Measurements from ENCODE around the gene NT5M. TPM values are rescaled to one million over a fixed set of nuclear protein-coding genes. Genes with fewer than 3 reads are reported as not detected.

The NT5M gene
- total RNA-seq, 1 donor from 2014 or later: 4.0 TPM

DNA sequence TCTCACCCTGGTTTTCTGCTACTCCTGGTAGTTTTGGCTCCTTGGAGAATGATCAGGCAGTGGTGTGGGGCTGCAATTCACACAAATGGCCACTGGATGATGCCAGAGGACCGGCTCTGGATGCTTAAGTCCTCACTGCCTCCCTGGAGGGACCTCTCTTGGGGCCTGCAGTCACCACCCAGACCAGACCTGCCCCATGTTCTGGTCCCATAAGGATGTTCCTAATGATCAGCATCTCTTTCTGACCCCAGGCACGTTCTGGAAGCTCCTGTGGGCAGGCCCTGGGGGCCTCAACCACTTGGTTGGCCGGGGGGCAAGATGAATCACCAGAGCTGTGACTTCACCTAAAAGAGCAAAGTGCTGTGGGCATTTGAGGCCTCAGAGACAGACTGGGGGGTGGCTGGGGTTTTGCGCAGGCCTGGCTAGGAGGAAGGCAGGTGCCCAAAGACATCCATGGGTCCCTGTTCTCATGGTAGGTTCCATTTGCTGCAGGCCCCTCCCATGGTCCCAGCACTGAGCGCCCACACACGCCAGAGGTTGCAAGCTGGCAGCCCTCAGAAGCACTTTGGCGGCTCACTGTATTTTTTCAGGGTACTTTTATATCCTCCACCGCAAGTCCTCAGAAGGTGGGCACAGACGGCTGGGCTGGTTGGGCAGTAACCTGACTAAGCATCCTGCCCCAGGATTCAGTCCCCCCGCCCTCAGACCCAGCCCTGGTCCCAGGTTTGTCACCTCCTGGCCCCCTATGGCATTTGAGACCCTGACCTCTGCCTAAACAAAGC lies 53.2 kb downstream of the NT5M start:
- Mint-ChIP-seq H3K27me3 (ENCODE audit: low read depth) (peaks cover 5% of the 10 kb centered on the region), H3K4me1 (ENCODE audit: low read depth) (peaks cover 5% of the 10 kb centered on the region), H3K36me3 (ENCODE audit: low read depth) (peaks cover 4% of the 10 kb centered on the region), H3K9me3 (ENCODE audit: low read depth) (peaks cover 19% of the 10 kb centered on the region), H3K27ac (ENCODE audit: unreplicated experiment) (no peak overlapping the region), H3K4me3 (ENCODE audit: unreplicated experiment) (no peak overlapping the region)
- peak; percentile 66 for DNase-seq (ENCODE audit: low spot score)
- TF ChIP-seq CTCF (IDR thresholded peaks at IDR 0.05): peak; percentile 97

GRCh38 chr17:17356931-17357270 lies 53.7 kb downstream of the NT5M start:
- peaks cover 4% of the 10 kb centered on the region for H3K36me3 Mint-ChIP-seq (ENCODE audit: low read depth)
- peak; percentile 60 for DNase-seq (ENCODE audit: low spot score)
- TF ChIP-seq CTCF (IDR thresholded peaks at IDR 0.05): no peak

GRCh38 chr17:17358060-17358751 lies 55.0 kb downstream of the NT5M start:
- no peak overlapping the region for H3K27ac Mint-ChIP-seq (ENCODE audit: unreplicated experiment)

More at GRCh38 chr17:17356931-17357270, 53.7 kb downstream of the NT5M start:
- Mint-ChIP-seq H3K27ac (ENCODE audit: unreplicated experiment) (no peak overlapping the region), H3K9me3 (ENCODE audit: low read depth) (peaks cover 19% of the 10 kb centered on the region), H3K27me3 (ENCODE audit: low read depth) (peaks cover 5% of the 10 kb centered on the region), H3K4me1 (ENCODE audit: low read depth) (peaks cover 3% of the 10 kb centered on the region), H3K4me3 (ENCODE audit: unreplicated experiment) (no peak overlapping the region)

GRCh38 chr17:17358866-17359265 lies 55.7 kb downstream of the NT5M start:
- H3K27me3 Mint-ChIP-seq (ENCODE audit: low read depth): peaks cover 10% of the 10 kb centered on the region
- no peak for DNase-seq (ENCODE audit: low spot score)
- TF ChIP-seq CTCF (IDR thresholded peaks at IDR 0.05): no peak

More at GRCh38 chr17:17358060-17358751, 55.0 kb downstream of the NT5M start:
- no peak for TF ChIP-seq CTCF (IDR thresholded peaks at IDR 0.05)
- Mint-ChIP-seq H3K27me3 (ENCODE audit: low read depth) (peaks cover 7% of the 10 kb centered on the region), H3K4me1 (ENCODE audit: low read depth) (no peaks in the 10 kb centered on the region), H3K36me3 (ENCODE audit: low read depth) (peaks cover 4% of the 10 kb centered on the region), H3K4me3 (ENCODE audit: unreplicated experiment) (no peak overlapping the region), H3K9me3 (ENCODE audit: low read depth) (peaks cover 19% of the 10 kb centered on the region)
- DNase-seq (ENCODE audit: low spot score): peak; percentile 44

DNA sequence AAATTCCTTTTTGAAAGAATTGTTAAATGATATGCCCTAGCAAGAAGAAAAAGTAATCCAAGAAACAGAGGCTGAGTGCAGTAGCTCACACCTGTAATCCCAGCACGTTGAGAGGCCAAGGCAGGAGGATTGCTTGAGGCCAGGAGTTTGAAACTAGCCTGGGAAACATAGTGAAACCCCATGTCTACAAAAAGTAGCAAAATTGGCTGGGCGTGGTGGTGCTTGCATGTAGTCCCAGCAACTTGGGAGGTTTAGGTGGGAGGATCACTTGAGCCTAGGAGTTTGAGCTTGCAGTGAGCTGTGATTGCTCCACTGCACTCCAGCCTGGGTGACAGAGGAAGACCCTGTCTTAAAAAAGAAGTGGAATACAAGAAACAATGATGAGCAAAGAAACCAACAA lies 56.1 kb downstream of the NT5M start:
- Mint-ChIP-seq H3K4me3 (ENCODE audit: unreplicated experiment) (no peak overlapping the region), H3K4me1 (ENCODE audit: low read depth) (no peaks in the 10 kb centered on the region), H3K27me3 (ENCODE audit: low read depth) (peaks cover 10% of the 10 kb centered on the region), H3K9me3 (ENCODE audit: low read depth) (peaks cover 19% of the 10 kb centered on the region), H3K27ac (ENCODE audit: unreplicated experiment) (no peak overlapping the region), H3K36me3 (ENCODE audit: low read depth) (peaks cover 4% of the 10 kb centered on the region)
- peak; percentile 7 for DNase-seq (ENCODE audit: low spot score)
- no peak for TF ChIP-seq CTCF (IDR thresholded peaks at IDR 0.05)

More at GRCh38 chr17:17358866-17359265, 55.7 kb downstream of the NT5M start:
- H3K4me3 Mint-ChIP-seq (ENCODE audit: unreplicated experiment): no peak overlapping the region
- peaks cover 4% of the 10 kb centered on the region for H3K36me3 Mint-ChIP-seq (ENCODE audit: low read depth)
- no peak overlapping the region for H3K27ac Mint-ChIP-seq (ENCODE audit: unreplicated experiment)
- H3K9me3 Mint-ChIP-seq (ENCODE audit: low read depth): peaks cover 19% of the 10 kb centered on the region
- no peaks in the 10 kb centered on the region for H3K4me1 Mint-ChIP-seq (ENCODE audit: low read depth)
